Measurements from ENCODE around the gene DNLZ.

DNLZ gene

GRCh38 chr9:136395020-136395340 is 31.4 kb upstream of the DNLZ start:
- Histone ChIP-seq H3K27me3 (ENCODE audit: control insufficient read depth, insufficient read depth, low read length) (no peaks in the 10 kb centered on the region), H3K4me3 (ENCODE audit: low read depth, low read length) (no peak overlapping the region), H3K36me3 (ENCODE audit: control insufficient read depth, insufficient read depth, low read length) (peaks cover 69% of the 10 kb centered on the region), H3K4me1 (ENCODE audit: control insufficient read depth, insufficient read depth, low read length) (peaks cover 3% of the 10 kb centered on the region), H3K9ac (ENCODE audit: low read depth, low read length) (no peak overlapping the region), H3K9me3 (ENCODE audit: control insufficient read depth, insufficient read depth, low read length) (no peaks in the 10 kb centered on the region)

GRCh38 chr9:136394312-136395019 is 30.9 kb upstream of the DNLZ start:
- Histone ChIP-seq H3K9ac (ENCODE audit: low read depth, low read length) (no peak overlapping the region), H3K36me3 (ENCODE audit: control insufficient read depth, insufficient read depth, low read length) (peaks cover 71% of the 10 kb centered on the region), H3K4me3 (ENCODE audit: low read depth, low read length) (no peak overlapping the region), H3K9me3 (ENCODE audit: control insufficient read depth, insufficient read depth, low read length) (no peaks in the 10 kb centered on the region), H3K4me1 (ENCODE audit: control insufficient read depth, insufficient read depth, low read length) (peaks cover 3% of the 10 kb centered on the region), H3K27me3 (ENCODE audit: control insufficient read depth, insufficient read depth, low read length) (no peaks in the 10 kb centered on the region)

- no peaks in the 10 kb centered on the region for H3K27me3 ChIP-seq (ENCODE audit: control insufficient read depth, insufficient read depth, low read length)
- peaks cover 76% of the 10 kb centered on the region for H3K36me3 ChIP-seq (ENCODE audit: control insufficient read depth, insufficient read depth, low read length)
- no peaks in the 10 kb centered on the region for H3K9me3 ChIP-seq (ENCODE audit: control insufficient read depth, insufficient read depth, low read length)
- H3K4me1 ChIP-seq (ENCODE audit: control insufficient read depth, insufficient read depth, low read length), result no peaks in the 10 kb centered on the region
- H3K4me3 ChIP-seq (ENCODE audit: low read depth, low read length), result no peak overlapping the region
- H3K9ac ChIP-seq (ENCODE audit: low read depth, low read length), result no peak overlapping the region
Measured at GRCh38 chr9:136393531-136393930, 30.0 kb upstream of the DNLZ start.

GRCh38 chr9:136392538-136393449 is 29.2 kb upstream of the DNLZ start:
- Histone ChIP-seq H3K4me1 (ENCODE audit: control insufficient read depth, insufficient read depth, low read length) (no peaks in the 10 kb centered on the region), H3K9ac (ENCODE audit: low read depth, low read length) (no peak overlapping the region), H3K36me3 (ENCODE audit: control insufficient read depth, insufficient read depth, low read length) (peaks cover 78% of the 10 kb centered on the region), H3K9me3 (ENCODE audit: control insufficient read depth, insufficient read depth, low read length) (no peaks in the 10 kb centered on the region), H3K27me3 (ENCODE audit: control insufficient read depth, insufficient read depth, low read length) (no peaks in the 10 kb centered on the region), H3K4me3 (ENCODE audit: low read depth, low read length) (no peak overlapping the region)

GRCh38 chr9:136391737-136392537 is 28.4 kb upstream of the DNLZ start:
- Histone ChIP-seq H3K9me3 (ENCODE audit: control insufficient read depth, insufficient read depth, low read length) (no peaks in the 10 kb centered on the region), H3K4me3 (ENCODE audit: low read depth, low read length) (no peak overlapping the region), H3K27me3 (ENCODE audit: control insufficient read depth, insufficient read depth, low read length) (no peaks in the 10 kb centered on the region), H3K9ac (ENCODE audit: low read depth, low read length) (no peak overlapping the region), H3K4me1 (ENCODE audit: control insufficient read depth, insufficient read depth, low read length) (no peaks in the 10 kb centered on the region), H3K36me3 (ENCODE audit: control insufficient read depth, insufficient read depth, low read length) (peaks cover 80% of the 10 kb centered on the region)

- H3K9me3 ChIP-seq (ENCODE audit: control insufficient read depth, insufficient read depth, low read length), result no peaks in the 10 kb centered on the region
- no peak overlapping the region for H3K9ac ChIP-seq (ENCODE audit: low read depth, low read length)
- peaks cover 66% of the 10 kb centered on the region for H3K36me3 ChIP-seq (ENCODE audit: control insufficient read depth, insufficient read depth, low read length)
- no peaks in the 10 kb centered on the region for H3K4me1 ChIP-seq (ENCODE audit: control insufficient read depth, insufficient read depth, low read length)
- no peak overlapping the region for H3K4me3 ChIP-seq (ENCODE audit: low read depth, low read length)
- H3K27me3 ChIP-seq (ENCODE audit: control insufficient read depth, insufficient read depth, low read length), result no peaks in the 10 kb centered on the region
Measured at GRCh38 chr9:136389396-136389795, 25.9 kb upstream of the DNLZ start.

- H3K9me3 ChIP-seq (ENCODE audit: control insufficient read depth, insufficient read depth, low read length), result no peaks in the 10 kb centered on the region
- no peaks in the 10 kb centered on the region for H3K27me3 ChIP-seq (ENCODE audit: control insufficient read depth, insufficient read depth, low read length)
- no peak overlapping the region for H3K4me3 ChIP-seq (ENCODE audit: low read depth, low read length)
- peaks cover 66% of the 10 kb centered on the region for H3K36me3 ChIP-seq (ENCODE audit: control insufficient read depth, insufficient read depth, low read length)
- no peak overlapping the region for H3K9ac ChIP-seq (ENCODE audit: low read depth, low read length)
- no peaks in the 10 kb centered on the region for H3K4me1 ChIP-seq (ENCODE audit: control insufficient read depth, insufficient read depth, low read length)
Measured at GRCh38 chr9:136387217-136387616, 23.7 kb upstream of the DNLZ start.

GRCh38 chr9:136386018-136386417 is 22.5 kb upstream of the DNLZ start:
- H3K9me3 ChIP-seq (ENCODE audit: control insufficient read depth, insufficient read depth, low read length), result no peaks in the 10 kb centered on the region
- H3K4me1 ChIP-seq (ENCODE audit: control insufficient read depth, insufficient read depth, low read length), result no peaks in the 10 kb centered on the region
- H3K36me3 ChIP-seq (ENCODE audit: control insufficient read depth, insufficient read depth, low read length), result peaks cover 70% of the 10 kb centered on the region
- H3K4me3 ChIP-seq (ENCODE audit: low read depth, low read length), result no peak overlapping the region
- H3K9ac ChIP-seq (ENCODE audit: low read depth, low read length), result no peak overlapping the region
- no peaks in the 10 kb centered on the region for H3K27me3 ChIP-seq (ENCODE audit: control insufficient read depth, insufficient read depth, low read length)

- Histone ChIP-seq H3K4me3 (ENCODE audit: low read depth, low read length) (no peak overlapping the region), H3K27me3 (ENCODE audit: control insufficient read depth, insufficient read depth, low read length) (no peaks in the 10 kb centered on the region), H3K9me3 (ENCODE audit: control insufficient read depth, insufficient read depth, low read length) (no peaks in the 10 kb centered on the region), H3K36me3 (ENCODE audit: control insufficient read depth, insufficient read depth, low read length) (peaks cover 79% of the 10 kb centered on the region), H3K9ac (ENCODE audit: low read depth, low read length) (no peak overlapping the region), H3K4me1 (ENCODE audit: control insufficient read depth, insufficient read depth, low read length) (no peaks in the 10 kb centered on the region)
Measured at GRCh38 chr9:136385015-136385414, 21.5 kb upstream of the DNLZ start.

- Histone ChIP-seq H3K36me3 (ENCODE audit: control insufficient read depth, insufficient read depth, low read length) (peaks cover 78% of the 10 kb centered on the region), H3K4me1 (ENCODE audit: control insufficient read depth, insufficient read depth, low read length) (no peaks in the 10 kb centered on the region), H3K27me3 (ENCODE audit: control insufficient read depth, insufficient read depth, low read length) (no peaks in the 10 kb centered on the region), H3K9me3 (ENCODE audit: control insufficient read depth, insufficient read depth, low read length) (no peaks in the 10 kb centered on the region), H3K4me3 (ENCODE audit: low read depth, low read length) (no peak overlapping the region), H3K9ac (ENCODE audit: low read depth, low read length) (no peak overlapping the region)
Measured at GRCh38 chr9:136383436-136383835, 19.9 kb upstream of the DNLZ start.

GRCh38 chr9:136381966-136382513 is 18.5 kb upstream of the DNLZ start:
- Histone ChIP-seq H3K27me3 (ENCODE audit: control insufficient read depth, insufficient read depth, low read length) (no peaks in the 10 kb centered on the region), H3K4me3 (ENCODE audit: low read depth, low read length) (no peak overlapping the region), H3K9me3 (ENCODE audit: control insufficient read depth, insufficient read depth, low read length) (no peaks in the 10 kb centered on the region), H3K4me1 (ENCODE audit: control insufficient read depth, insufficient read depth, low read length) (no peaks in the 10 kb centered on the region), H3K9ac (ENCODE audit: low read depth, low read length) (no peak overlapping the region), H3K36me3 (ENCODE audit: control insufficient read depth, insufficient read depth, low read length) (peaks cover 72% of the 10 kb centered on the region)
